K562 (cell line): ENCODE data around the gene MOSPD2. TPM values are rescaled to one million over a fixed set of nuclear protein-coding genes. Genes with fewer than 3 reads are reported as not detected.

Experiments
- ATF7 ChIP-seq: fragments of 450-650 bp; IDR thresholded peaks from 2 replicates; pipeline ENCODE4 v1.7.1; 2014; ENCODE audit warnings: mild to moderate bottlenecking, moderate library complexity
- CBX3 ChIP-seq, 2 experiments: IDR thresholded peaks; 1 replicate in 1 of 2; 2 replicates in 1 of 2; pipeline ENCODE4 v1.6.1; 2012; ENCODE audit warnings: inconsistent platforms in 2 of 2, low read length in 2 of 2, borderline replicate concordance in 1 of 2, control low read depth in 1 of 2
- CREM ChIP-seq: IDR thresholded peaks from 2 replicates; pipeline ENCODE4 v1.6.1; 2014; ENCODE audit warnings: antibody characterized with exemption, low read depth
- ELF1 ChIP-seq: fragments of 200-800 bp; sonication (Bioruptor generic); IDR thresholded peaks from 2 replicates; pipeline ENCODE4 v1.6.1; 2016; ENCODE audit warnings: missing genetic modification characterization, missing compliant biosample characterization
- LCOR ChIP-seq: sonication (generic); formaldehyde crosslinking; IDR thresholded peaks from 2 replicates; pipeline ENCODE4 v1.8.0; 2022; ENCODE audit warnings: mild to moderate bottlenecking, missing genetic modification reagents
- NRF1 ChIP-seq, 2 experiments: fragments of 450-650 bp; IDR thresholded peaks in 1 of 2; conservative IDR thresholded peaks in 1 of 2; 2 replicates each; pipeline ENCODE4 v1.6.1; 2014; ENCODE audit warnings: mild to moderate bottlenecking in 2 of 2
- PCBP2 ChIP-seq: fragments of 200-400 bp; formaldehyde crosslinking; IDR thresholded peaks from 2 replicates; pipeline ENCODE4 v1.6.1; 2018; ENCODE audit warnings: low read length, low read depth, mild to moderate bottlenecking, moderate library complexity; ENCODE audit not compliant: poor library complexity, severe bottlenecking
- PTBP1 ChIP-seq: fragments of 200-400 bp; formaldehyde crosslinking; IDR thresholded peaks from 2 replicates; pipeline ENCODE4 v1.6.1; 2017; ENCODE audit warnings: low read depth, low read length
- RBFOX2 ChIP-seq: fragments of 200-400 bp; formaldehyde crosslinking; IDR thresholded peaks from 2 replicates; pipeline ENCODE4 v1.6.1; 2017; ENCODE audit warnings: low read depth, mild to moderate bottlenecking, low read length, moderate library complexity
- SIN3B ChIP-seq: fragments of 450-650 bp; IDR thresholded peaks from 2 replicates; pipeline ENCODE4 v1.6.1; 2017; ENCODE audit warnings: low read depth, mild to moderate bottlenecking, moderate library complexity
- SIRT6 ChIP-seq: IDR thresholded peaks from one replicate; pipeline ENCODE4 v1.6.1; 2012; ENCODE audit warnings: low read depth, mild to moderate bottlenecking, control low read depth, inconsistent platforms, low read length, moderate library complexity
- STAG1 ChIP-seq: sonication (generic); formaldehyde crosslinking; IDR thresholded peaks from 2 replicates; pipeline ENCODE4 v1.5.0; 2020; ENCODE audit warnings: missing genetic modification reagents, borderline replicate concordance
- SUPT5H ChIP-seq: fragments of 450-650 bp; IDR thresholded peaks from 2 replicates; pipeline ENCODE4 v1.6.1; 2016
- TAF1 ChIP-seq: IDR thresholded peaks from 2 replicates; pipeline ENCODE4 v1.6.1; 2011; ENCODE audit warnings: mild to moderate bottlenecking, low read length, moderate library complexity; ENCODE audit not compliant: insufficient read depth, control insufficient read depth, severe bottlenecking; ENCODE audit errors: extremely low read depth
- TARDBP ChIP-seq: fragments of 450-650 bp; IDR thresholded peaks from 2 replicates; pipeline ENCODE4 v1.6.1; 2016
- TOE1 ChIP-seq, 2 experiments: fragments of 450-650 bp in 1 of 2; sonication (generic) in 1 of 2; formaldehyde crosslinking in 1 of 2; IDR thresholded peaks; 2 replicates each; pipeline versions ENCODE4 v1.7.1 to v1.8.0; 2016 to 2022; ENCODE audit warnings: borderline replicate concordance in 2 of 2, mild to moderate bottlenecking in 2 of 2, antibody characterized with exemption in 1 of 2, inconsistent platforms in 1 of 2, low read depth in 1 of 2, missing genetic modification reagents in 1 of 2, moderate library complexity in 1 of 2
- ZNF551 ChIP-seq: fragments of 250-450 bp; sonication (Bioruptor Pico); IDR thresholded peaks from 2 replicates; pipeline ENCODE4 v1.5.0; 2021; ENCODE audit warnings: mild to moderate bottlenecking, moderate library complexity
- ZNF586 ChIP-seq: fragments of 450-650 bp; formaldehyde crosslinking; conservative IDR thresholded peaks from 2 replicates; pipeline ENCODE4 v1.4.0; 2020; ENCODE audit warnings: mild to moderate bottlenecking, moderate library complexity
- polyA plus RNA-seq, 8 experiments: library from polyadenylated mRNA; depleted of rRNA in 4 of 8; stranded (reverse) in 5 of 8; unstranded in 3 of 8; fragments of >200 nt; fragmentation: Nextera tagmentation in 2 of 8; fragmentation: Illumina TruSeq in 1 of 8; extraction: Ambion mirVana in 2 of 8; extraction: Trizol in 1 of 8; gene quantifications; 2 replicates each; pipeline versions ENCODE4 v1.2.1 to v1.2.3, GENCODE V29; 2011 to 2014; ENCODE audit warnings: inconsistent platforms in 1 of 8, missing spikeins in 1 of 8
- total RNA-seq, 7 experiments: library from RNA; depleted of rRNA in 6 of 7; stranded (reverse); fragments of >200 nt in 6 of 7; fragmentation: Illumina TruSeq in 2 of 7; extraction: Trizol in 2 of 7; gene quantifications; 2 replicates each; pipeline versions ENCODE4 v1.2.1 to v1.2.3, GENCODE V29; 2011 to 2021; ENCODE audit warnings: low replicate concordance in 1 of 7
- TF ChIP-seq, protein P1 (sequence below): fragments of 450-650 bp; conservative IDR thresholded peaks from 2 replicates; pipeline ENCODE4 v1.6.1; 2016; ENCODE audit warnings: missing genetic modification characterization, low read depth, mild to moderate bottlenecking, missing compliant biosample characterization, moderate library complexity
- TF ChIP-seq, protein P2 (sequence below): sonication (generic); formaldehyde crosslinking; IDR thresholded peaks from 2 replicates; pipeline ENCODE4 v1.8.0; 2023; ENCODE audit warnings: missing genetic modification reagents, mild to moderate bottlenecking, borderline replicate concordance

MOSPD2 gene
- total and polyA plus RNA-seq, 9 of the 15 experiments (the other 6 are each of a cell fraction or from before 2014, with no cell fraction given) = 3.9 to 12.2 (median 9.2) TPM

- TF ChIP-seq RBFOX2 = peak; percentile 85
- TF ChIP-seq, protein P1, sequence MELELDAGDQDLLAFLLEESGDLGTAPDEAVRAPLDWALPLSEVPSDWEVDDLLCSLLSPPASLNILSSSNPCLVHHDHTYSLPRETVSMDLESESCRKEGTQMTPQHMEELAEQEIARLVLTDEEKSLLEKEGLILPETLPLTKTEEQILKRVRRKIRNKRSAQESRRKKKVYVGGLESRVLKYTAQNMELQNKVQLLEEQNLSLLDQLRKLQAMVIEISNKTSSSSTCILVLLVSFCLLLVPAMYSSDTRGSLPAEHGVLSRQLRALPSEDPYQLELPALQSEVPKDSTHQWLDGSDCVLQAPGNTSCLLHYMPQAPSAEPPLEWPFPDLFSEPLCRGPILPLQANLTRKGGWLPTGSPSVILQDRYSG = no peak
- TF ChIP-seq SUPT5H = peak; percentile 71
- TF ChIP-seq TAF1 = peak; percentile 49
- TF ChIP-seq PCBP2 = no peak
- no peak for TF ChIP-seq TARDBP
- TF ChIP-seq CREM = peak; percentile 92
- peak; percentile 56; the same call in 1 of the 2 replicates for TF ChIP-seq TOE1 (IDR thresholded peaks at IDR 0.05; ENCODE audit: borderline replicate concordance)
- TF ChIP-seq TOE1 (CRISPR knock-in tag; IDR thresholded peaks at IDR 0.05; ENCODE audit: borderline replicate concordance, low read depth) = no peak
- peak; percentile 46; the same call in 1 of the 2 replicates for TF ChIP-seq ATF7
- TF ChIP-seq SIRT6 = no peak
- no peak for TF ChIP-seq STAG1 (CRISPR knock-in tag)
- TF ChIP-seq SIN3B = peak; percentile 64; the same call in 1 of the 2 replicates
- TF ChIP-seq, protein P2, sequence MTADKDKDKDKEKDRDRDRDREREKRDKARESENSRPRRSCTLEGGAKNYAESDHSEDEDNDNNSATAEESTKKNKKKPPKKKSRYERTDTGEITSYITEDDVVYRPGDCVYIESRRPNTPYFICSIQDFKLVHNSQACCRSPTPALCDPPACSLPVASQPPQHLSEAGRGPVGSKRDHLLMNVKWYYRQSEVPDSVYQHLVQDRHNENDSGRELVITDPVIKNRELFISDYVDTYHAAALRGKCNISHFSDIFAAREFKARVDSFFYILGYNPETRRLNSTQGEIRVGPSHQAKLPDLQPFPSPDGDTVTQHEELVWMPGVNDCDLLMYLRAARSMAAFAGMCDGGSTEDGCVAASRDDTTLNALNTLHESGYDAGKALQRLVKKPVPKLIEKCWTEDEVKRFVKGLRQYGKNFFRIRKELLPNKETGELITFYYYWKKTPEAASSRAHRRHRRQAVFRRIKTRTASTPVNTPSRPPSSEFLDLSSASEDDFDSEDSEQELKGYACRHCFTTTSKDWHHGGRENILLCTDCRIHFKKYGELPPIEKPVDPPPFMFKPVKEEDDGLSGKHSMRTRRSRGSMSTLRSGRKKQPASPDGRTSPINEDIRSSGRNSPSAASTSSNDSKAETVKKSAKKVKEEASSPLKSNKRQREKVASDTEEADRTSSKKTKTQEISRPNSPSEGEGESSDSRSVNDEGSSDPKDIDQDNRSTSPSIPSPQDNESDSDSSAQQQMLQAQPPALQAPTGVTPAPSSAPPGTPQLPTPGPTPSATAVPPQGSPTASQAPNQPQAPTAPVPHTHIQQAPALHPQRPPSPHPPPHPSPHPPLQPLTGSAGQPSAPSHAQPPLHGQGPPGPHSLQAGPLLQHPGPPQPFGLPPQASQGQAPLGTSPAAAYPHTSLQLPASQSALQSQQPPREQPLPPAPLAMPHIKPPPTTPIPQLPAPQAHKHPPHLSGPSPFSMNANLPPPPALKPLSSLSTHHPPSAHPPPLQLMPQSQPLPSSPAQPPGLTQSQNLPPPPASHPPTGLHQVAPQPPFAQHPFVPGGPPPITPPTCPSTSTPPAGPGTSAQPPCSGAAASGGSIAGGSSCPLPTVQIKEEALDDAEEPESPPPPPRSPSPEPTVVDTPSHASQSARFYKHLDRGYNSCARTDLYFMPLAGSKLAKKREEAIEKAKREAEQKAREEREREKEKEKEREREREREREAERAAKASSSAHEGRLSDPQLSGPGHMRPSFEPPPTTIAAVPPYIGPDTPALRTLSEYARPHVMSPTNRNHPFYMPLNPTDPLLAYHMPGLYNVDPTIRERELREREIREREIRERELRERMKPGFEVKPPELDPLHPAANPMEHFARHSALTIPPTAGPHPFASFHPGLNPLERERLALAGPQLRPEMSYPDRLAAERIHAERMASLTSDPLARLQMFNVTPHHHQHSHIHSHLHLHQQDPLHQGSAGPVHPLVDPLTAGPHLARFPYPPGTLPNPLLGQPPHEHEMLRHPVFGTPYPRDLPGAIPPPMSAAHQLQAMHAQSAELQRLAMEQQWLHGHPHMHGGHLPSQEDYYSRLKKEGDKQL = no peak
- TF ChIP-seq CBX3 (IDR thresholded peaks at IDR 0.05; ENCODE audit: borderline replicate concordance in 1 of 2, low read length in 2 of 2) = 0 out of 3 replicates have a peak, but pooled peaks of 1 of the 2 experiments have one; percentile 23
- no peak for TF ChIP-seq PTBP1
- TF ChIP-seq ZNF551 (CRISPR knock-in tag) = no peak
- TF ChIP-seq LCOR = peak; percentile 21; the same call in 1 of the 2 replicates
- no peak for TF ChIP-seq ZNF586 (CRISPR knock-in tag)
- TF ChIP-seq ELF1 (tag) = peak; percentile 68
- TF ChIP-seq NRF1 (conservative IDR thresholded peaks at IDR 0.05 in 1 of 2, IDR thresholded peaks at IDR 0.05 in 1 of 2) = peak; percentile 82 to 85
Observed at GRCh38 chrX:14872851-14873675, at the start of gene MOSPD2, which contains the start of gene FANCB (continued).
